Measurements from ENCODE around the gene CDC20B. TPM values are rescaled to one million over a fixed set of nuclear protein-coding genes. Genes with fewer than 3 reads are reported as not detected.
A peak's percentile ranks its signal among the peaks of the same experiment; 100 is the strongest.

Gene CDC20B
- polyA plus RNA-seq, 1 experiment, result not detected

GRCh38 chr5:55149308-55149795, 23.6 kb downstream of the CDC20B start:
- no peaks in the 10 kb centered on the region for H3K9me3 ChIP-seq (ENCODE audit: control insufficient read depth, insufficient read depth, low read length)
- H3K4me3 ChIP-seq (ENCODE audit: low read depth, low read length), result no peak overlapping the region
- ChIA-PET POLR2A (no interaction called here), CTCF (interaction anchor here (1.0 to 1.1 kb wide), 2 partner anchors 10 to 205 kb away, joined by 3 read pairs; no protein-coding TSS in a partner anchor)
- DNase-seq (ENCODE audit: low read depth, low spot score), result no peak
- H3K27ac ChIP-seq (ENCODE audit: low read depth, low read length), result no peak overlapping the region
- no peak for TF ChIP-seq CTCF (IDR thresholded peaks at IDR 0.05; ENCODE audit: low read depth, low read length)
- H3K27me3 ChIP-seq (ENCODE audit: control insufficient read depth, insufficient read depth, low read length), result peaks cover 4% of the 10 kb centered on the region

GRCh38 chr5:55146543-55147151, 26.3 kb downstream of the CDC20B start:
- DNase-seq (ENCODE audit: low read depth, low spot score), result peak; percentile 67
- H3K9me3 ChIP-seq (ENCODE audit: control insufficient read depth, insufficient read depth, low read length), result no peaks in the 10 kb centered on the region
- POLR2A ChIA-PET, result no interaction called here

GRCh38 chr5:55146080-55146479, 26.9 kb downstream of the CDC20B start:
- H3K27ac ChIP-seq (ENCODE audit: low read depth, low read length), result no peak overlapping the region
- H3K4me3 ChIP-seq (ENCODE audit: low read depth, low read length), result no peak overlapping the region
- no peak for TF ChIP-seq CTCF (IDR thresholded peaks at IDR 0.05; ENCODE audit: low read depth, low read length)
- ChIA-PET POLR2A (no interaction called here), CTCF (interaction anchor here (1.0 to 3.8 kb wide), 15 partner anchors 13 to 902 kb away, joined by 4 to 99 read pairs (median 7); partner anchors contain the start of genes ESM1 and GPX8)
- H3K27me3 ChIP-seq (ENCODE audit: control insufficient read depth, insufficient read depth, low read length), result peaks cover 12% of the 10 kb centered on the region
- DNase-seq (ENCODE audit: low read depth, low spot score), result no peak
- H3K9me3 ChIP-seq (ENCODE audit: control insufficient read depth, insufficient read depth, low read length), result no peaks in the 10 kb centered on the region

More at GRCh38 chr5:55146543-55147151, 26.3 kb downstream of the CDC20B start:
- Histone ChIP-seq H3K4me3 (ENCODE audit: low read depth, low read length) (no peak overlapping the region), H3K27ac (ENCODE audit: low read depth, low read length) (no peak overlapping the region), H3K27me3 (ENCODE audit: control insufficient read depth, insufficient read depth, low read length) (peaks cover 12% of the 10 kb centered on the region)
- CTCF ChIA-PET, result interaction anchor here (0.6 to 3.8 kb wide), 22 partner anchors 10 to 903 kb away, joined by 3 to 99 read pairs (median 5); partner anchors contain the start of genes ESM1 and GPX8
- TF ChIP-seq CTCF (IDR thresholded peaks at IDR 0.05; ENCODE audit: low read depth, low read length), result peak; percentile 99

GRCh38 chr5:55143624-55144023, 29.4 kb downstream of the CDC20B start:
- TF ChIP-seq CTCF (IDR thresholded peaks at IDR 0.05; ENCODE audit: low read depth, low read length), result no peak
- POLR2A ChIA-PET, result no interaction called here
- no peak overlapping the region for H3K27ac ChIP-seq (ENCODE audit: low read depth, low read length)

More at GRCh38 chr5:55143624-55144023, 29.4 kb downstream of the CDC20B start:
- Histone ChIP-seq H3K9me3 (ENCODE audit: control insufficient read depth, insufficient read depth, low read length) (no peaks in the 10 kb centered on the region), H3K4me3 (ENCODE audit: low read depth, low read length) (no peak overlapping the region), H3K27me3 (ENCODE audit: control insufficient read depth, insufficient read depth, low read length) (peaks cover 17% of the 10 kb centered on the region)
- DNase-seq (ENCODE audit: low read depth, low spot score), result no peak
- CTCF ChIA-PET, result interaction anchor here (0.6 to 3.8 kb wide), 2 partner anchors 10 to 199 kb away, joined by 3 to 99 read pairs; no protein-coding TSS in a partner anchor

Measured in AG04450 (cell line).